MCF 10A (cell line): Measurements from ENCODE around the gene SEMA3D. TPM values are rescaled to one million over a fixed set of nuclear protein-coding genes. Genes with fewer than 3 reads are reported as not detected.

Experiments used
- BruUV-seq: library from RNA; stranded (reverse); fragments of 400-500 nt; replicated peaks from 2 replicates; lab custom pipeline; 2021; lab: Mats Ljungman, UMichigan
- CTCF ChIA-PET: fragments of 300-600 bp; sonication (Branson Sonifier 250); formaldehyde crosslinking; extraction: SDS; loops from one replicate; lab custom pipeline; 2021; ENCODE audit warnings: antibody characterized with exemption, inconsistent platforms; lab: Yijun Ruan, JAX
- POLR2A ChIA-PET: fragments of 300-600, 350-650 bp; sonication (Branson Sonifier 250); formaldehyde crosslinking; extraction: SDS; loops from one replicate; lab custom pipeline; 2020; ENCODE audit warnings: antibody characterized with exemption, inconsistent platforms; lab: Yijun Ruan, JAX
- DNase-seq: peaks from one replicate; pipeline ENCODE4 v3.0.0-alpha.2; 2018; ENCODE audit not compliant: unreplicated experiment
- H3K27ac Mint-ChIP-seq: one replicate; pipeline ENCODE4 v1.8.0; 2022; ENCODE audit warnings: mild to moderate bottlenecking, low read depth, mixed read lengths; ENCODE audit not compliant: unreplicated experiment
- H3K27me3 Mint-ChIP-seq: one replicate; pipeline ENCODE4 v1.8.0; 2022; ENCODE audit warnings: mixed read lengths; ENCODE audit not compliant: insufficient read depth, unreplicated experiment
- H3K36me3 Mint-ChIP-seq: one replicate; pipeline ENCODE4 v1.8.0; 2022; ENCODE audit warnings: mild to moderate bottlenecking, moderate library complexity, mixed read lengths; ENCODE audit not compliant: insufficient read depth, unreplicated experiment
- H3K4me1 Mint-ChIP-seq: one replicate; pipeline ENCODE4 v1.8.0; 2022; ENCODE audit warnings: mixed read lengths; ENCODE audit not compliant: insufficient read depth, unreplicated experiment
- H3K4me3 Mint-ChIP-seq: one replicate; pipeline ENCODE4 v1.8.0; 2022; ENCODE audit warnings: mild to moderate bottlenecking, moderate library complexity, mixed read lengths; ENCODE audit not compliant: unreplicated experiment
- H3K9me3 Mint-ChIP-seq: one replicate; pipeline ENCODE4 v1.8.0; 2022; ENCODE audit warnings: mixed read lengths; ENCODE audit not compliant: unreplicated experiment
- intact Hi-C: fragments of 100-400 bp; cut with micrococcal nuclease; formaldehyde crosslinking; loops from 2 replicates; pipeline ENCODE4 v1.14.1; 2022
- total RNA-seq: library from RNA; stranded (reverse); gene quantifications from 2 replicates; pipeline ENCODE4 v1.2.3, GENCODE V29; 2022
- TF ChIP-seq, protein P1 (sequence below): fragments of 200-600 bp; IDR thresholded peaks from one replicate; pipeline ENCODE4 v1.8.0; 2022; ENCODE audit warnings: antibody characterized with exemption, mild to moderate bottlenecking; ENCODE audit not compliant: unreplicated experiment

Gene SEMA3D
- total RNA-seq, 1 experiment from 2014 or later, result not detected

DNA sequence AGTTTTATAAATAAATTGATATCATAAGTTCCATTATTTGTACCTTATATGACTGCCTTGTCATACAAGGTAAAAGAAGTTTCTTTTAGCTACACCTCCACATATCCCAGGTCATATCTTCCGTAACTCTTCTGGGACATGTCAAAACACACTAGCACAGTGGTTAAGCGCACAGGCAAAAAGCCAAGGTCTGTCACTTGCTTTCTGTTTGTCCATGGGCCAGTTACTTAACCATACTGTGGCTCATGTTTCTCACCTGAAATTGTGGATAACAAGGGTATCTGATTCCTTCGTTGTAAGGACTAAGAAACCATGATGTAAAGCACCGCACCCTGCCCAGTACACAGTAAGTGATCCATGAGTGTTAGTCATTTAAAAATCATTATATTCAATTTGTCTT is 56.2 kb downstream of the SEMA3D start:
- no peaks in the 10 kb centered on the region for H3K4me1 Mint-ChIP-seq
- H3K36me3 Mint-ChIP-seq, result no peaks in the 10 kb centered on the region
- H3K27me3 Mint-ChIP-seq, result peaks cover 32% of the 10 kb centered on the region
- no peak for DNase-seq
- no peak overlapping the region for H3K4me3 Mint-ChIP-seq
- intact Hi-C loops, result no loop called here
- H3K27ac Mint-ChIP-seq, result no peak overlapping the region
- ChIA-PET CTCF (interaction anchor here (1.0 kb wide), 1 partner anchor 89 kb away, joined by 3 read pairs; no protein-coding TSS in a partner anchor), POLR2A (no interaction called here)
- no TSS peak for BruUV-seq
- TF ChIP-seq, protein P1, sequence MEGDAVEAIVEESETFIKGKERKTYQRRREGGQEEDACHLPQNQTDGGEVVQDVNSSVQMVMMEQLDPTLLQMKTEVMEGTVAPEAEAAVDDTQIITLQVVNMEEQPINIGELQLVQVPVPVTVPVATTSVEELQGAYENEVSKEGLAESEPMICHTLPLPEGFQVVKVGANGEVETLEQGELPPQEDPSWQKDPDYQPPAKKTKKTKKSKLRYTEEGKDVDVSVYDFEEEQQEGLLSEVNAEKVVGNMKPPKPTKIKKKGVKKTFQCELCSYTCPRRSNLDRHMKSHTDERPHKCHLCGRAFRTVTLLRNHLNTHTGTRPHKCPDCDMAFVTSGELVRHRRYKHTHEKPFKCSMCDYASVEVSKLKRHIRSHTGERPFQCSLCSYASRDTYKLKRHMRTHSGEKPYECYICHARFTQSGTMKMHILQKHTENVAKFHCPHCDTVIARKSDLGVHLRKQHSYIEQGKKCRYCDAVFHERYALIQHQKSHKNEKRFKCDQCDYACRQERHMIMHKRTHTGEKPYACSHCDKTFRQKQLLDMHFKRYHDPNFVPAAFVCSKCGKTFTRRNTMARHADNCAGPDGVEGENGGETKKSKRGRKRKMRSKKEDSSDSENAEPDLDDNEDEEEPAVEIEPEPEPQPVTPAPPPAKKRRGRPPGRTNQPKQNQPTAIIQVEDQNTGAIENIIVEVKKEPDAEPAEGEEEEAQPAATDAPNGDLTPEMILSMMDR, result no peak
- H3K9me3 Mint-ChIP-seq, result no peaks in the 10 kb centered on the region

DNA sequence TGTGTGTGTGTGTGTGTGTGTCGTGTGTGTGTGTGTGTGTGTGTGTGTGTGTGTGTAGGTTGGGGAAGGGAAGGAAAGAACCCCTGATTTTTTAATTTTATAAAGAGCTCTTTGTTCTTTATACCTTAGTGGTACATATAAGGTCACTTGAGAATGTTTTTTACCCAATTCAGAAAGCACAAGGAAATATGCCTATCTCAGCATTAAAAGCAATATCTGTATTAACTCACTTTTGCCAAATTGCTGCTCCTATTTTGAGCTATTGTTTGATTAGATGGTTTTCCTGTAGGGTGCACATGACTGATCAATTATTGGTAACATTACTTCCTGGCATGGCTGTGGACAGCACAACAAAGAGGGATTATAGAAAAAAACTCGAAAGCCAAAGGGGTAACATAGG is 60.5 kb downstream of the SEMA3D start:
- Mint-ChIP-seq H3K4me3 (no peak overlapping the region), H3K36me3 (no peaks in the 10 kb centered on the region), H3K27ac (no peak overlapping the region), H3K27me3 (peaks cover 16% of the 10 kb centered on the region), H3K4me1 (no peaks in the 10 kb centered on the region), H3K9me3 (no peaks in the 10 kb centered on the region)
- intact Hi-C loops, result no loop called here
- TF ChIP-seq, protein P1, result no peak
- DNase-seq, result no peak
- ChIA-PET POLR2A (interaction anchor here (0.6 kb wide), 1 partner anchor 1197 kb away, joined by 3 read pairs; no protein-coding TSS in a partner anchor), CTCF (no interaction called here)
- BruUV-seq, result no TSS peak

DNA sequence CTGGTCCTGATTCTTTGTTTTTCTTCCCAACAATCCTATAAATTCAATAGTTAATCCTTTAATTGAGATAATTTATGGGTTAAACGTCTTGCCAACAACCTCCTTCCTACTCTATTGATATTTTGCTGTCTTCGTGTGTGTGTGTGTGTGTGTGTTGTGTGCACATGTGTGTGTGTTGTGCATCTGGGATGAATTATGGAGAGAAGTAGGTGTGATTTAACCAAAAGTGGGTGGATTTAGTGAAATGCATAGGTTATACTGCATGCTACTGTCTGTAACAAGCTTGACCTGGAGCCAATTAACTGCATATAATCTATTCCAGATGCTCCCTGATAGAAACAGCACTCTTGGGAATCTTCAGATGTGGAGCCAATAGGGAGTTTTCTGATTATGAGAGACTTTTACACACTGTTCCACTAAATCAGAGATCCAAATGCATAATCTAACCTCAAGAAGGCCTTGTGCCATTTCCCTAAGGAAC is 61.2 kb downstream of the SEMA3D start:
- CTCF ChIA-PET, result interaction anchor here (0.7 kb wide), 1 partner anchor 21 kb away, joined by 3 read pairs; no protein-coding TSS in a partner anchor
- intact Hi-C loops, result no loop called here
- POLR2A ChIA-PET, result no interaction called here
- Mint-ChIP-seq H3K4me1 (no peaks in the 10 kb centered on the region), H3K27me3 (peaks cover 16% of the 10 kb centered on the region), H3K36me3 (no peaks in the 10 kb centered on the region), H3K27ac (no peak overlapping the region), H3K9me3 (no peaks in the 10 kb centered on the region), H3K4me3 (no peak overlapping the region)
- no peak for DNase-seq
- no TSS peak for BruUV-seq
- TF ChIP-seq, protein P1, result no peak

DNA sequence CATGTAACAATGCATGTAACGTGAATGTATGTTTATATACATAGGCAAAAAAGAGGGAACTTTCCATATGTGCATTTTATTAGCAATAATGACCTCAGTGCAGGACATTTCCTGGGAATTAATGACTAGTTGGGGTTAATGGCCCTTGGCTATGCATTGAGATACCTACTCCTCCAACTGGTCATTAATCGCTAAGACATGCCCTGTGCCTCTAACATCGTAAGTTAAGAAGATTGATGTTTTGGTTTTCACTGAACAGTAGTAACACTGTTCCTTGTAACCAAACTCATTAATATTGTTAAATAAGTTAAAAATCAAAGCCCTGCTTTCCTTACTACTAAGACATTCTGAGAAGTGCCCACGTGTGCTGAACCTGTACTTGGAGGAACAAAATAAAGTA is 61.7 kb downstream of the SEMA3D start:
- H3K27me3 Mint-ChIP-seq, result peaks cover 16% of the 10 kb centered on the region
- POLR2A ChIA-PET, result no interaction called here
- TF ChIP-seq, protein P1, result no peak
- intact Hi-C loops, result no loop called here
- no peaks in the 10 kb centered on the region for H3K36me3 Mint-ChIP-seq
- no peak overlapping the region for H3K27ac Mint-ChIP-seq
- CTCF ChIA-PET, result interaction anchor here (0.7 kb wide), 1 partner anchor 20 kb away, joined by 3 read pairs; no protein-coding TSS in a partner anchor
- no peak overlapping the region for H3K4me3 Mint-ChIP-seq
- no TSS peak for BruUV-seq
- no peaks in the 10 kb centered on the region for H3K9me3 Mint-ChIP-seq
- DNase-seq, result no peak
- no peaks in the 10 kb centered on the region for H3K4me1 Mint-ChIP-seq
